Fibroblast of skin of abdomen (primary cell): ENCODE results near the gene SEMA3F.

ENCODE experiments used
- DNase-seq: peaks from one replicate; pipeline ENCODE4 v3.0.0-alpha.2; 2013

SEMA3F gene

GRCh38 chr3:50235716-50236483 lies 80.8 kb downstream of the SEMA3F start, which contains the start of gene GNAI2:
Gene GNAI2, plus strand, starts transcription at chr3:50236204. Its CDS starts 132 bp downstream, at chr3:50236336.
- DNase-seq = peak; percentile 98

GRCh38 chr3:50236484-50237132 lies 81.5 kb downstream of the SEMA3F start:
- DNase-seq = no peak

GRCh38 chr3:50237133-50237651 lies 82.1 kb downstream of the SEMA3F start:
- DNase-seq = peak; percentile 35

- DNase-seq = peak; percentile 82
Measured at GRCh38 chr3:50237754-50238548, 82.8 kb downstream of the SEMA3F start.

GRCh38 chr3:50238549-50239026 lies 83.5 kb downstream of the SEMA3F start:
- DNase-seq = no peak
